ENCODE results near the gene SFXN5.
"Not testable (repeated sequence)": the region's sequence is repeated elsewhere in the genome, so short reads cannot be mapped to it uniquely, and the experiment has no call there.

SFXN5 gene

GRCh38 chr2:73069855-73070642, 1.5 kb downstream of the SFXN5 start:
- no peak for DNase-seq (ENCODE audit: extremely low read depth, low read depth)
- H3K4me3 ChIP-seq (replicated peaks; ENCODE audit: low read depth, low read length): peak overlapping the region; percentile 61
- no peak for TF ChIP-seq CTCF (IDR thresholded peaks at IDR 0.05; ENCODE audit: low read depth, low read length, missing control alignments)

- no peak for TF ChIP-seq CTCF (IDR thresholded peaks at IDR 0.05; ENCODE audit: low read depth, low read length, missing control alignments)
- no peak for DNase-seq (ENCODE audit: extremely low read depth, low read depth)
- H3K4me3 ChIP-seq (replicated peaks; ENCODE audit: low read depth, low read length): peak overlapping the region; percentile 61
Observed at GRCh38 chr2:73069041-73069854, 2.3 kb downstream of the SFXN5 start.

- TF ChIP-seq CTCF (IDR thresholded peaks at IDR 0.05; ENCODE audit: low read depth, low read length, missing control alignments): no peak
- no peak overlapping the region for H3K4me3 ChIP-seq (replicated peaks; ENCODE audit: low read depth, low read length)
- DNase-seq (ENCODE audit: extremely low read depth, low read depth): no peak
Observed at GRCh38 chr2:73068147-73068546, 3.4 kb downstream of the SFXN5 start.

- no peak for DNase-seq (ENCODE audit: extremely low read depth, low read depth)
- no peak overlapping the region for H3K4me3 ChIP-seq (replicated peaks; ENCODE audit: low read depth, low read length)
- no peak for TF ChIP-seq CTCF (IDR thresholded peaks at IDR 0.05; ENCODE audit: low read depth, low read length, missing control alignments)
Observed at GRCh38 chr2:73067043-73067442, 4.5 kb downstream of the SFXN5 start.

GRCh38 chr2:73065070-73065469, 6.4 kb downstream of the SFXN5 start:
- not testable (repeated sequence) for DNase-seq (ENCODE audit: extremely low read depth, low read depth); H3K4me3 ChIP-seq (replicated peaks; ENCODE audit: low read depth, low read length)

GRCh38 chr2:73063909-73064875, 7.3 kb downstream of the SFXN5 start:
- H3K4me3 ChIP-seq (replicated peaks; ENCODE audit: low read depth, low read length): no peak overlapping the region
- DNase-seq (ENCODE audit: extremely low read depth, low read depth): peak; percentile 38

More at GRCh38 chr2:73063909-73064875, 7.3 kb downstream of the SFXN5 start:
- TF ChIP-seq CTCF (IDR thresholded peaks at IDR 0.05; ENCODE audit: low read depth, low read length, missing control alignments): no peak

All from HFF-Myc (cell line).